MM.1S (cell line): ENCODE results near the gene GADD45G.

Experiments
- CTCF ChIP-seq: fragments of 300-600 bp; sonication (generic); IDR thresholded peaks from 2 replicates; pipeline ENCODE4 v1.5.1; 2016; ENCODE audit warnings: antibody characterized with exemption, low read length, mixed read lengths
- EZH2 ChIP-seq: fragments of 300-600 bp; sonication (generic); optimal IDR thresholded peaks from 2 replicates; pipeline ENCODE3; 2017; ENCODE audit warnings: low read depth, mild to moderate bottlenecking, antibody characterized with exemption, low read length, mixed read lengths
- EZH2phosphoT487 ChIP-seq: fragments of 300-600 bp; sonication (generic); IDR thresholded peaks from 2 replicates; pipeline ENCODE4 v1.6.1; 2018; ENCODE audit warnings: antibody characterized with exemption, low read length

- TF ChIP-seq CTCF (no peak), EZH2phosphoT487 (no peak), EZH2 (no peak)
Measured at GRCh38 chr9:89635816-89636215, 31.0 kb downstream of the GADD45G start.
